GM12892 (cell line): ENCODE data around the gene TMEM54.
A peak's percentile ranks its signal among the peaks of the same experiment; 100 is the strongest.

Experiments used
- DNase-seq: peaks from one replicate; pipeline ENCODE4 v3.0.0; 2011; ENCODE audit not compliant: insufficient read length
- FAIRE-seq: peaks from 2 replicates; lab custom pipeline; 2011; peaks lifted over from hg19 to GRCh38; lab: Jason Lieb, UNC
- POLR2A ChIP-seq: IDR thresholded peaks from 2 replicates; pipeline ENCODE4 v1.6.1; 2011; ENCODE audit warnings: low read depth, low read length, control low read depth
- POLR2AphosphoS5 ChIP-seq: IDR thresholded peaks from 2 replicates; pipeline ENCODE4 v1.6.1; 2011; ENCODE audit warnings: low read depth, low read length, control low read depth
- TAF1 ChIP-seq: IDR thresholded peaks from 2 replicates; pipeline ENCODE4 v1.6.1; 2011; ENCODE audit warnings: low read depth, mild to moderate bottlenecking, control low read depth, low read length, borderline replicate concordance

The TMEM54 gene

DNA sequence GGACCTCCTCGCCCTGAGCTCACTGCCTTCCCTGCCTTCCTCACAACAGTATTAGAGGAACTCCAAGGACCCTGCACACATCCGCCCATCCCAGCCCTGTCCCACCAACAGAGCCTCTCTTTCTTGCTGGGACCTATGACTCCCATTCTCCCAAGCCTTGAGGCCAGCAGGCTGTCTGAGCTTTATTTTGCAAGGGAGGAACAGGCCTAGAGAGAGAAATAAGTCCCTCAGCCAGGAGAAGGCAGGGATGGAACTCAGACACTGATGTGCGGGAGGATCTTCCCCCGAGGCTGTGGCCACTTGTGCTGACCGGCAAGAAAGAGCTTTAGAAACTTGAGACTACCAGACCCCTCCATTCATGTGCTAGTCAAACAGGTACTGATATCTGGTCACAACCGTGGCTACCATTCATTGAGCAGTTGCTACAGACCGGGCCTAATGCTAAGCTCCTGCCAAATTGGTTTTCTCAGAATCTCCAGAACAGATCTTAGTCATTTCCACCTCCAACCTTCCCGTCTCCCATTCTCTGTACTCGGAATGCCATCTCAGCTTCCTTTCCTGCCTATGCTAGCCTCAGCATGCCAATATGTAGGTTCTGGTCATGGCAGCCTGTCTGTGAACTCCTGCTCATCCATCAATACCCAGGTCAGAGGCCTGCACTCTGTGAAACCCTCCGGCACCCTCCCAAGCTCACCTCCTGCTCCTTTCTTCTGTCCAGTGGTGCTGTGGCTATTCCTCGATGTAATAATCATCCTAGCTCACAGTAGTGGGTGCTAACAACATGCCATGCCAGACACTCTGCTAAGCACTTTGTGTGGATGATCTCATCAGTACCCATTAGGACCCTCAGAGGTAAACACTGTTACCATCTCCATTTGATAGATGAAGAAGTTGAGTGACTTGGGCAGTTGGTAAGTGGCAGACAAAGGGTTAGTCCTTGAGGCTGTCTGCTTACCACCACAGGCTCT is 3.8 kb downstream of the TMEM54 start:
- FAIRE-seq (no peak), DNase-seq (no peak)
- TF ChIP-seq POLR2A: no peak
- TF ChIP-seq TAF1: no peak
- TF ChIP-seq POLR2AphosphoS5: no peak

DNA sequence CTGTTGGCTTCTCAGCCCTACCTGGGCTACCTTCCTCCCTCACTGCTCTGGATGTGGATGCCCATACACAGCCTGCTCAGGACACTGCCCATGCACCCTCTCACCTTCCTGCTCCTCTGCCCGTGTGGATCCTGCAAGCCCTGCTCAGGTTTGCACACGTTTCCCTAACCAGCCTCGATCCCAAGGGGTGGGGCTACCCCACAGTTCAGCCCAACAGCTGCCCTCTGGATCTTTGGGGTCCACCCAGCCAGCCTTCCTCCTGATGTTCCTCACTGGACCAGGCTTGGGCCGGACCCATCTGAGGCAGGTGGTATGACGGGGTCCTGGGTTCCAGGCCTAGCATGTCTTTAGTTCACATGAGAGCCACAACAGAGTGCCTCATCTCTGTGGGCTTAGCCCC is 4.7 kb downstream of the TMEM54 start:
- FAIRE-seq: no peak
- DNase-seq: no peak
- TF ChIP-seq TAF1: no peak
- TF ChIP-seq POLR2AphosphoS5: no peak
- TF ChIP-seq POLR2A: no peak

DNA sequence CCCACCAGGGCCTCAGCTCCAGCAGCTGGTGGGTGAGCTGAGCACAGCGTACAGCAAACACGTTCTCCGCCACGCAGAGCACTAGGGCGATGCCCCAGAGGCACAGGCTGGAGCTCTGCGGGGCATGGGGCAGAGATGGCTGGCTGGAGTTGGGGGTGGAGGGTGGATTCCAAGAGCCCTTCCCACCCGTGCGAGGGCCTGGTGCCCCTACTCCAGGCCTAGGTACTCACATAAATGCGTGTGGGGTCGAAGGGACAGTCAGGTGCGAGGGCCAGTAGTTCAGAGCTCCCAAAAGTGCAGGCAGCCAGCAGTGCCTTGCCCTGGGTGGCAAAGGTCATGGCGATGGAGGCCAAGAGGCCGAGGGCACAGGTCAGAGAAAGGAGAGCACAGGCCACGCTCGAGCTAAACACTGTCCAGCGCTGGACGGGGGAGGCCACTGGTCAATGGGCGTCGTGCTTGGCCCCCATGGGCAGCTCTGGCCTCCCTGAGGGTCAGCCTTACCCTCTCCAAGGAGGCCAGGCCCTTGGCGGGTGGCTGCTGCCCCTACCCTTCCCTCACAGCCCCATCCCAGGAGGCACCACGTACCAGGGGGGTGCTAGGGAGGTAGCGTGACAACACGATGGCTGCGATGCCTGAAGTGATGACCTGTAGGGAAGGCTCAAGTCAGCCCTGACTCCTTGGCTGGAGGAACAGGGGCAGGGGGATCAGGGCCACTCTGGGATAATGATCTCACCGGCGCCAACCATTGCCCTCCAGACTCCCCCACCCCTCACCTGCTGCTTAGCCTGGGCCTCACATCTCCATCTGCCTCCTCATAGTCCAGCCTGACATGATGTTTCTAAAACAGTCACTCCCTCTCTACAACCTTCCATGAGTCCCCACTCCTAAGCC is 5.6 kb downstream of the TMEM54 start:
- FAIRE-seq (no peak), DNase-seq (no peak)
- TF ChIP-seq TAF1 (no peak), POLR2A (no peak), POLR2AphosphoS5 (no peak)

DNA sequence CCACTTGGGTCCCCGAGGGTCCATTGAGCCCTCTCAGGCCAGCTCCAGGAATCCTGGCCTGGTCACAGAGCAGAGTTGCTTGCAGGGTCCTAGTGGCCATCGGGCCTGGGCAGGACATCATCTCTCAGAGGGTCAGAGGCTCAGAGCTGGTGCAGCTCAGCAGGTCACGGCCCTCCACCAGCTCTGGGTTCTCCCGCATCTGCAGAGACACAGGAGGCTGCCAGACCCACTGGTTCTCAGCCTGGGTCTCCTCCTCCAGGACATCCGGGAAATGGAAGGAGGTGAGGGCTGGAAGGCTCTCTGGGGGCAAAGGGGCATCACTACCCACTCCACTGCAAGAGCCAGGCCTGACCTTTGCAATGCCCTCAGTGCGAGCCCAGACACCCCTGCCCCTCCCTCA is 6.5 kb downstream of the TMEM54 start:
- FAIRE-seq (no peak), DNase-seq (no peak)
- TF ChIP-seq POLR2A (no peak), POLR2AphosphoS5 (no peak), TAF1 (no peak)

DNA sequence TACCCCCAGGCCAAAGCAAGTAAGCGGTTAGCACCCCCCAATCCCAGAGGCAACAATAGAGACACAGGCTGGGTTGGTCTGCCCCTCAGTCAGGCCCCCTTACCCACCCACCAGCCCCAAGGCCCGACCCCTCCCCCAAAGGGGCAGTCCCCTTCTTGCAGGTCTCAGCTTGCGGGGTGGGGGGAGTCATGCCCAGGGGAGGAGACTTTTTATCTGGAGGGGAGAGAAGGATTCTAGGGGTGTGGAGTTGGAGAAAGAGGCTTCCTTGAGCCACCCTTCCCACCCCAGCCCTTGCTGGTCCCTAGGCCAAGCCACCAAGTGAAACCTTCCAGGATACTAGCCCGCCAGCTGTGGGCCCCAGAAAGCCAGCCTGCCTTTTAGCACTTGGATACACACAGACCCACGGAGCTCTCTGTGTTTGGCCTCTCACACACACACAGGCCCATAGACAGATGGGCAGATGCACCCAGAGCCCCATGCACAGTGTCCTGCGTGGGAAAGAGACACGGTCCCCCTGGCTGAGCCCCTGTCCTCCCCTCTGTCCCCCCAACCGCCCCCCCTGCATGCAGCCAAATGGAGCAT is 7.1 kb downstream of the TMEM54 start:
- TF ChIP-seq TAF1 (no peak), POLR2AphosphoS5 (no peak)
- DNase-seq (no peak), FAIRE-seq (no peak)

DNA sequence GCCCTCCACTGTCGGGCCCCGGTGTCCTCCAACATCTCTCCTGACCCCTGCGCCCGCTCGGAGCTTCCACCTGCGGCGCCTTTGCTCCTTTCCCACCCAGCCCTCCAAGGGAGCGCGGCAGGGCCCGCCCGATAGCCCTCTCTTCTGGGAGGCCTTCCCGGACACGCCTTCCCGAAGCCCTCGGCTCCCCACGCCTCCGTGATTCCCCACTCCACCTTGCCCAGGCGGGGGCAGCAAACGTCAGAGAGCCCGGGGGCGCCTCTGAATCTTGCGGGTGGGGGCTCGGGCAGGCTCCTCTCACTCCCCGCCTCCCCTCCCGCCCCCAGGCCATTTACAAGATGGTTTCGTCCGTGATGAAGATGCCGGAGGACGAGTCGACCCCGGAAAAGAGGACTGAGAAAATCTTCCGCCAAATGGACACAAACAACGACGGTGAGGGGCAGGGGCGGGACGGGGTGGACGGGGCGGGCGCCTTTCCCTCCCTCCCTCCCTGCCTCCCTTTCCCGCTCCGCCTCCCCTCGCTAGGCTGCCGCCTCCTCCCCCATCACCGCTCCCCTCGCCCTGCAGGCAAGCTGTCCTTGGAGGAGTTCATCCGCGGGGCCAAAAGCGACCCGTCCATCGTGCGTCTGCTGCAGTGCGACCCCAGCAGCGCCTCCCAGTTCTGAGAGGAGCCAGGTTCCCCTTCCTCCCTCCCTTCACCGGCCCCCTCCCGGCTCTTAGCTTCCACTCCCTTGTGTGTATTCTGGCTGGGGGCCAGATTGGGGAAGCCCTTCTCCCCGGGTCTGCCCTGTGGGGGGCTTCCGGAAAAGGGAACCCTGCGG is 7.8 kb downstream of the TMEM54 start:
- TF ChIP-seq POLR2AphosphoS5: no peak
- DNase-seq (no peak), FAIRE-seq (no peak)

DNA sequence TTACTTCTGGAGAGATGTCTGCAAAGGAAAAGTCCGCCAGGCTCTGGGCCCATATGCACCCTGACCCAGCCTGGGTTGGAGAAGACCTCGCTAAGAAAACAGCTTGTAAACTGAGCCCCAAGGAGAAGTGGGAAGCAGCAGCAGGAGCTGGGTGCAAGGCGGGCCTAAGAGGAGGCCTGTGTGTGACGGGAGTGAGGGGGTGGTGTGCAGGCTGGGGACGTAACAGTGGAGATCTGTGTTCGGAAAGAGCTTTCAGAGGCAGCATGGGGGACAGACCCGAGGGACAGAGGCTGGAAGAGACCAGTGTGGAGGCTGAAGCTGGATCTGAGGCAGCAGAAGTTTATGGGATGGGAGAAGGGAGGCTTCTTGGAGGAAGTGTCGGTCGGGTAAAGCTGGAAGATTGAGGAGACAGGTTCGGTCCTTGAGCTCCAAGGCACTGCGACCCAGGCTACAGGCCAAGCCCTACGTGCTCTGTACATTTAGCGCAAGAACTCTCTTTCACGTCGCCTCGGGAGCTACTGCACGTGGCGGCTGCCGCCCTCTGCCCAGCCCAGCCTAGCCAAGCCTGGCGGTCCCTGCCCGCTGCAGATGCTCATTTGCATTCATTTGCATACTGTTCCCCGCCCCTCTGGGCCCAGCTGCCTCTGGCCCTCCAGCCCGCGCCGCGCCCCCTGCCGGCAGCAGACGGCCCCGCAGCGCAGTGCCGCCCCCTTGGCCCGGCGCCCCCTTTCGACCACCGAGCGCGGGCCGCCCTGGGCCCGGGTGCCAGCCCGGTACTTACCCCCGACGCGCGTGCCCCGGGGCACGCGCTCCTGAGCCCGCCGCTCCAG is 8.6 kb downstream of the TMEM54 start:
- DNase-seq (peak; percentile 66), FAIRE-seq (no peak)
- TF ChIP-seq POLR2A (no peak), POLR2AphosphoS5 (no peak), TAF1 (no peak)

DNA sequence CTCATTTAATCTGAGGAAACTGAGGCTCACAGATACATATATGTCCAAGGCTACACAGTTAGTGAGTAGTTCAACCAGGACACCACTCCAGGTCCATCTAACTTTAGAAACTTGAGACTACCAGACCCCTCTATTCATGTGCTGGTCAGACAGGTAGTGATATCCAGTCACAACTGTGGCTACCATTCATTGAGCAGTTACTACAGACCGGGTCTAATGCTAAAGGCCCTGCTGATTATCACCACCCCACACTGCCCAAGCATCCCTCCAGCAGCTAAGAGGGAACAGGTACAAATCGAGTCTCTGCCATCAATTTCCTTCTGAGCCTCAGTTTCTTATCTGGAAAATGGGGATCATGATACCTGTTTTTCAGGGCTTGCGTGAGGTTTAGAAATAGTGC is 9.6 kb downstream of the TMEM54 start:
- FAIRE-seq: no peak
- no peak for DNase-seq
- TF ChIP-seq POLR2A (no peak), TAF1 (no peak), POLR2AphosphoS5 (no peak)

DNA sequence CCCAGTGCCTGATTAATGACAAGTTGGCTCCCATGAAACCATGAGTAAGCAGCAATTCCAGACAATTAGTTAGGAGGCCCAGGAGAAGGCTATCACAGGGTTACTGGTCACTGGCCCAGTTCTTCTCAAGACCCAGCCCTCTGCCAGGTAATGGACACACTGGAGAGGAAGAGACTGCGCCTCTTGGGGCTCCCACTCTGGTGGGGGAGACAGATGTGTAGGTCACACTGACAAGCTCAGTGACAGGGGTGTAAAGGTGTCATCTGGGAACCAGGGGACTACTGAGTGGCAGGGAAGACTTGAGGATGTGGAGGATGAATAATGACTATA is 10.0 kb downstream of the TMEM54 start:
- TF ChIP-seq POLR2A: no peak
- TF ChIP-seq TAF1: no peak
- DNase-seq: no peak
- FAIRE-seq: no peak
